Omental fat pad (tissue), 4 donors: ENCODE data around the gene MTA3. TPM values are rescaled to one million over a fixed set of nuclear protein-coding genes. Genes with fewer than 3 reads are reported as not detected.

Source experiments
- ATAC-seq: fragments of 150-250 bp; one replicate; pipeline ENCODE4 v1.9.1; 2016; ENCODE audit warnings: mild to moderate bottlenecking, moderate library complexity; ENCODE audit not compliant: low FRiP score
- DNase-seq: peaks from one replicate; pipeline ENCODE4 v3.0.0-alpha.2; 2019; ENCODE audit warnings: low spot score
- total RNA-seq, 4 donors: library from RNA; depleted of rRNA; stranded (reverse); fragments of >200 nt; gene quantifications; one replicate each; pipeline ENCODE4 v1.1.0, GENCODE V29; 2016
- TF ChIP-seq, protein P1 (sequence below), 3 donors: fragments of 450-650 bp; IDR thresholded peaks; one replicate each; pipeline ENCODE4 v1.5.1; 2016 to 2017; ENCODE audit warnings: antibody characterized with exemption in 3 of 3, mild to moderate bottlenecking in 3 of 3, moderate library complexity in 2 of 3

MTA3 gene
- total RNA-seq, 4 donors from 2014 or later = 10.8 to 36.6 (median 25.2) TPM

GRCh38 chr2:42713920-42714319 lies 145.5 kb downstream of the MTA3 start:
- ATAC-seq = no peak
- no peak for DNase-seq
- TF ChIP-seq, protein P1, sequence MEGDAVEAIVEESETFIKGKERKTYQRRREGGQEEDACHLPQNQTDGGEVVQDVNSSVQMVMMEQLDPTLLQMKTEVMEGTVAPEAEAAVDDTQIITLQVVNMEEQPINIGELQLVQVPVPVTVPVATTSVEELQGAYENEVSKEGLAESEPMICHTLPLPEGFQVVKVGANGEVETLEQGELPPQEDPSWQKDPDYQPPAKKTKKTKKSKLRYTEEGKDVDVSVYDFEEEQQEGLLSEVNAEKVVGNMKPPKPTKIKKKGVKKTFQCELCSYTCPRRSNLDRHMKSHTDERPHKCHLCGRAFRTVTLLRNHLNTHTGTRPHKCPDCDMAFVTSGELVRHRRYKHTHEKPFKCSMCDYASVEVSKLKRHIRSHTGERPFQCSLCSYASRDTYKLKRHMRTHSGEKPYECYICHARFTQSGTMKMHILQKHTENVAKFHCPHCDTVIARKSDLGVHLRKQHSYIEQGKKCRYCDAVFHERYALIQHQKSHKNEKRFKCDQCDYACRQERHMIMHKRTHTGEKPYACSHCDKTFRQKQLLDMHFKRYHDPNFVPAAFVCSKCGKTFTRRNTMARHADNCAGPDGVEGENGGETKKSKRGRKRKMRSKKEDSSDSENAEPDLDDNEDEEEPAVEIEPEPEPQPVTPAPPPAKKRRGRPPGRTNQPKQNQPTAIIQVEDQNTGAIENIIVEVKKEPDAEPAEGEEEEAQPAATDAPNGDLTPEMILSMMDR (IDR thresholded peaks at IDR 0.05) = no peak

DNA sequence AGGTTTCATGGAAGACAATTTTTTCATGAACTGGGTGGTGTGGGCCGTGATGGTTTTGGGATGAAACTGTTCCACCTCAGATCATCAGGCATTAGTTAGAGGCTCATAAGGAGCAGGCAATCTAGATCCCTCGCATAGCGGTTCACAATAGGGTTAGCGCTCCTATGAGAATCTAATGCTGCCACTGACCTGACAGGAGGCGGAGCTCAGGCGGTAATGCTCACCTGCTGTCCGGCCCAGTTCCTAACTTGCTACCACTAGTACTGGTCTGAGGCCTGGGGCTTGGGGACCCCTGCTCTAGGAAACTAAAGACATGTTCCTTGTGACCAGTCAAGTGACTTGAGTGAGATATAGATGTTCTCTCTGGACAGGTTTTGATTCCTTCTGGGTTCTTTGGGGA lies 146.3 kb downstream of the MTA3 start:
- TF ChIP-seq, protein P1 (IDR thresholded peaks at IDR 0.05) = no peak
- ATAC-seq (no peak), DNase-seq (no peak)

DNA sequence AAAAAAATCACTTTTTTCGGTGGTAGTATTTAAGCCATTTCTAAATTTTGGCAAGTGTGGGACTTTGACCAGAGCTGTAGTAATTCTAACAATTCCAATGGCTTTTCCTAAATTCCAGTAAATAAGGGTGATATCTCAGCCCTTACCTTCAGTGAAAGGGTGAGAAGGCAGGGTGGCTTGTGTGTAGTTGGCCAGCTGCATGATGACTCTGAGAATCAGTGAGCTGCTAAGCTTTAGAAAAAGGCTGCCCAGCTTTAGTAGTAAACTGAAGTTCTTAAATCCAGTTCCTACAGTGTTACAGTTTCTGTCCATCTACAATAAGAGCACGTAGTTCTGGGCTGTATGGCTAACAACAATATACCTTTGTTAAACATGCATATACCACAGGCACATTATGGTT lies 153.5 kb downstream of the MTA3 start:
- ATAC-seq (peak; percentile 18), DNase-seq (no peak)
- TF ChIP-seq, protein P1 (IDR thresholded peaks at IDR 0.05) = no peak

DNA sequence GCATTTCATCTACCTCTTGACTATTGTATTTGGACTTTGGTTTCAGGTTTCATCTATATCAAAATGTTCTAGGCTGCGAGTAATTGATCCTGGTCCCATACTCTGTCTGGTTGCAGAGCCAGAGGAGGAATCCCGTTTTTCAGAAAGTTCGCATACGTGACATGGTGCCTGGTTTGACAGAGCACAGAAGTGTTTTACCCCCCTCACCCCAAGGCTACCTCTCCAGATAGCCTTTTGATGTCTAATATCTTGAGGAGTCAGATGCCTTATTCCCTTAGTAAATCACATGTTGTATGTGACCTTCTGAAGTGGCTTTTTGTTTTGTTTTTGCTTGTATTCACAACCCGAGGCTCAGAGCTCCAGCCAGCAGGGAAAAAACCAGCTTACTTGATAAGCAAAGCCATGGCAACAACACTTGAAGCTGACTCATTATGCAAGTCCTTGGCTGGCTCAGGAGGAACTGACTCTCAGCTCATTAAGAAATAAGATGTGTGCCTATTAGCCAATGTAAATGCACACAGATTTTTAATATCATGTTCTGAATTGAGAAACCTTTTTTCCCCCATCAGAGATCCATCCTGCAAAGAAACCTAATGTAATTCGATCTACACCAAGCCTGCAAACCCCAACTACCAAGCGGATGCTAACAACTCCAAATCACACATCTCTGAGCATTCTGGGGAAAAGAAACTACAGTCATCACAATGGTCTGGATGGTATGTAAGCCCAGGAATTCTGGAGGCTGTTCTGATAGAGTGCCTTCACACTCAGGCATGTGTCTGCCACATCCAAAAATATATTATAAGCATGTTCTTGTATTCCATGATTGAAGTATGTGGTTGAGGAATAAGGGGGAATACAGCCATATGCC lies 154.1 kb downstream of the MTA3 start:
- peak; percentile 26 for DNase-seq
- TF ChIP-seq, protein P1 (IDR thresholded peaks at IDR 0.05) = no peak
- peak; percentile 95 for ATAC-seq

DNA sequence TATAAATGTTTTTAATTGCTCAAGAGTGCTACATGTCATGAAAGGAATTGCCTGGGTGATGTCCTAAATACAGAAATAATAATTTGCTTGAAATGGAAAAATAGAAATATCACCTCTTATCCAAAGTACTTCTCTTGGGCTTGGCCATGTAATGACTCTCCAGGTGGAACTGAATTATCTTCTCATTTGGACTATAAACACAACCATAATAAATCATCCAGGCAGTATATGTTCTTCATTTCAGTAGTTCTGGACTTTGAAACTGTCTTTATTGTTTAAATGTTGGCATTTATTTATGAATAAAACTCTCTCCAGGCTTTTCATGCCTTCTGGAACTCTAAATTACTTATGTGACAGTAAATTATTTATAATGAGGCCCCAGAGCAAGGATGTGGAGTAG lies 155.0 kb downstream of the MTA3 start:
- TF ChIP-seq, protein P1 (IDR thresholded peaks at IDR 0.05) = no peak
- no peak for DNase-seq

GRCh38 chr2:42724886-42725285 lies 156.5 kb downstream of the MTA3 start:
- no peak for ATAC-seq
- TF ChIP-seq, protein P1 (IDR thresholded peaks at IDR 0.05) = no peak
- no peak for DNase-seq

More for the DNA sequence above, 155.0 kb downstream of the MTA3 start:
- no peak for ATAC-seq

- TF ChIP-seq, protein P1 (IDR thresholded peaks at IDR 0.05) = no peak
- DNase-seq (no peak), ATAC-seq (no peak)
Observed at GRCh38 chr2:42725657-42726056, 157.2 kb downstream of the MTA3 start.
